Measurements from ENCODE around the gene SLC9B2. TPM values are rescaled to one million over a fixed set of nuclear protein-coding genes. Genes with fewer than 3 reads are reported as not detected.

The SLC9B2 gene
- total RNA-seq, 2 donors from 2014 or later: 10.1 to 14.8 TPM

DNA sequence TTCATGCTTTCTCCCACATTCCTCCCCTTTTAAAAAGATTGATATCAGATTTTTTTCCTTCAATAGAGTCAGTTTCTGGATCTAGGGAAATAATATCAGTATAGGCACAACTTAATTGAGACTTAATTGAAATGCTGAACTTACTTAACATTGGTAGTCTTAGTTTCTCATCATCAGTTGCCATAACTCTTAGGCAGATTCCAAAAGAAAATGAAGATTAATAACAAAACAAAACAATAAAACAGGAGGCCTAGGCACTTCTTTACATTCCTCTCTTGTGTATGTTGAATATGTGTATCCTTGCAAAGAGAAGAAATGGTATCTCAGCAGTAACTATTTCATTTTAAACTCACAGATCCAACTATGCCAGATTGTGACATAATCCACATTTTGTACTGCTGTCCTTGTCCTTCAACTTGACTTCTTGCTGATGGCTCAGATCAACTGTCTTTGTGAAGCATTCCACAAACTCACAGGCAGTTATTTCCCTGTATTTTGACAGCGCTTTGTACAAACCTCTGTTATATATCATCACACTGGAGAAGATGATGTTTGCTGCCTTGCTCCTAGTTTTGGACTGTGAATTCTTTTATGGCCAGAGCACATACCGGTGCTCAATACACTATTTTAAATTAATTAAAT, 9.1 kb upstream of the SLC9B2 start:
- H3K4me3 ChIP-seq: no peak overlapping the region
- 93 to 94% methylated on average over 2 of the region's 2 CpGs for WGBS, 2 donors
- intact Hi-C loops (cut with DNase I): no loop called here
- DNase-seq: no peak
- no peaks in the 10 kb centered on the region for H3K4me1 ChIP-seq
- no peak overlapping the region for H3K27ac ChIP-seq
- H3K27me3 ChIP-seq: no peaks in the 10 kb centered on the region
- ATAC-seq: no peak
- H3K9me3 ChIP-seq: no peaks in the 10 kb centered on the region
- TF ChIP-seq POLR2A (IDR thresholded peaks at IDR 0.05): no peak
- TF ChIP-seq, protein P1, sequence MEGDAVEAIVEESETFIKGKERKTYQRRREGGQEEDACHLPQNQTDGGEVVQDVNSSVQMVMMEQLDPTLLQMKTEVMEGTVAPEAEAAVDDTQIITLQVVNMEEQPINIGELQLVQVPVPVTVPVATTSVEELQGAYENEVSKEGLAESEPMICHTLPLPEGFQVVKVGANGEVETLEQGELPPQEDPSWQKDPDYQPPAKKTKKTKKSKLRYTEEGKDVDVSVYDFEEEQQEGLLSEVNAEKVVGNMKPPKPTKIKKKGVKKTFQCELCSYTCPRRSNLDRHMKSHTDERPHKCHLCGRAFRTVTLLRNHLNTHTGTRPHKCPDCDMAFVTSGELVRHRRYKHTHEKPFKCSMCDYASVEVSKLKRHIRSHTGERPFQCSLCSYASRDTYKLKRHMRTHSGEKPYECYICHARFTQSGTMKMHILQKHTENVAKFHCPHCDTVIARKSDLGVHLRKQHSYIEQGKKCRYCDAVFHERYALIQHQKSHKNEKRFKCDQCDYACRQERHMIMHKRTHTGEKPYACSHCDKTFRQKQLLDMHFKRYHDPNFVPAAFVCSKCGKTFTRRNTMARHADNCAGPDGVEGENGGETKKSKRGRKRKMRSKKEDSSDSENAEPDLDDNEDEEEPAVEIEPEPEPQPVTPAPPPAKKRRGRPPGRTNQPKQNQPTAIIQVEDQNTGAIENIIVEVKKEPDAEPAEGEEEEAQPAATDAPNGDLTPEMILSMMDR (IDR thresholded peaks at IDR 0.05): no peak
- H3K36me3 ChIP-seq (replicated peaks in 1 of 2; ENCODE audit: insufficient read depth in 1 of 2, low read depth in 2 of 2): peaks cover 0 to 5% of the 10 kb centered on the region in 2 donors

DNA sequence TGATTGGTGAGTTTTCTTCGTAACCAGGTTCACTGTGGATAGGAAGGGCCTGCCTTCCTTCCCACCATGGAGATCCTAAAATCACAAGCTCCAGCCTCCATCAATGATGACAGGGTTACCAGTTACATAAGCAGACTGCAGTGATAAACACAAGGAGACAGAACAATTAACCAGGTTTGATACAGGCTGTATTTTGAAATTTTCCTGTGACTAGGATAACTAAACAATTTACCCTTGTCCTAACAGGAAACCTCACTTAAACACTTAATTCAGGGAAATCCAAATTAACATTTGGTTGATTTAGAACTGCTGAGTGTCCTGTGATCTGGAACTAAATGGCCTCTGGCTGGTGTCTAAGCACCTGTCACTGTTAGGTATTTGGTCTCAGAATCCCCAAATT, 3.1 kb upstream of the SLC9B2 start:
- WGBS, 2 donors: 85 to 95% methylated on average over 1 of the region's 1 CpG
- DNase-seq: no peak
- no peak for ATAC-seq
- H3K27ac ChIP-seq: no peak overlapping the region
- peaks cover 14% of the 10 kb centered on the region for H3K4me1 ChIP-seq
- no peak overlapping the region for H3K4me3 ChIP-seq
- H3K9me3 ChIP-seq: no peaks in the 10 kb centered on the region
- H3K27me3 ChIP-seq: no peaks in the 10 kb centered on the region
- H3K36me3 ChIP-seq (replicated peaks in 1 of 2; ENCODE audit: insufficient read depth in 1 of 2, low read depth in 2 of 2): peaks cover 0 to 2% of the 10 kb centered on the region in 2 donors
- TF ChIP-seq POLR2A (IDR thresholded peaks at IDR 0.05): no peak
- TF ChIP-seq, protein P1 (IDR thresholded peaks at IDR 0.05): no peak
- intact Hi-C loops (cut with DNase I): no loop called here

DNA sequence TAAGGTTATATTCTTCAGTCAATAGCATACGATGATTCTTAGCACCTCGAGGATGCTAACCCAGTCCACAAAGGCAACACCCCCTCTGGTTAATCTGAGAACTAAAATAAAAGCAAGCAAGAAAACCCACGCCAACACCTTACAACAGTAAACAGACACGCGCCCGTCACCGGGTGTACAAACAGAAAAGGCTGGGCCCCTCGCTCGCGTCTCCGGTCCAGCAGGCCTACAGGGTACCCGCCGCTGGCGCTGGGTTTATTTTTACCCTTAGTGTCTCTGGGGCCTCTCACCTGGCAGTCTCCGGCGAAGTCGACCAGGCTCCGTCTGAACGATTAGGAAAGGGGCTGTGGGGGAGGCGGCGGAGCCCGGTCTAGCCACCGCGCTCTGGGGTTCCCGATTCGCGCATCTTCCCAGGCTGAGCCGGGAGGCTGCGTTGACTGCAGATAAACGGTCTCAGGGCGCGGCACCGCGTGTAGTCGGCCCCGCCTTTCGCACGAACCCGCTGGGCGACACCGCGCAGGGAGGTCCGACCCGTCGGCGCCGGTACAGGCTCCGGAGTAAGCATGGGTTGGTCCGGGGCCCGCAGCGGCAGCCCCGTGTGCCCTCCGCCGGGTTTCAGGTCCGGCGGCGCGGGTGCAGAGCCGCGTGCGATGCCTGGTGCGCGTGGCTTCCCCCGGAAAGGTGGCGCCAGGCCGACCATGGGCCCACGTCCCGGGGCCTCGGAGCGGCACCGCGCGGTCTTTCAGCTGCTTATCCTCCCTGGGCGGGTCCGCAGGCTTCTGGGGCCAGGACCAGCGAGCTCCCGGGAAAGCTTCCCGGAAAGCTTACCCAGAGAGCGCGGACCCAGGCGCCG, 441 bp downstream of the SLC9B2 start:
- WGBS, 2 donors: 1 to 8% methylated on average over 14 to 81 of the region's 82 CpGs
- ATAC-seq: peak; percentile 84
- peak; percentile 15 to 43 (median 40) for TF ChIP-seq POLR2A (IDR thresholded peaks at IDR 0.05)
- TF ChIP-seq, protein P1 (IDR thresholded peaks at IDR 0.05): peak in 2 of 7 experiments; percentile 4 to 9
- peaks cover 14% of the 10 kb centered on the region for H3K4me1 ChIP-seq
- intact Hi-C loops (cut with DNase I): no loop called here
- peak overlapping the region; percentile 2 to 67 (median 40) for H3K27ac ChIP-seq
- no peaks in the 10 kb centered on the region for H3K27me3 ChIP-seq
- no peaks in the 10 kb centered on the region for H3K9me3 ChIP-seq
- H3K36me3 ChIP-seq (replicated peaks in 1 of 2; ENCODE audit: insufficient read depth in 1 of 2, low read depth in 2 of 2): no peaks in the 10 kb centered on the region
- H3K4me3 ChIP-seq: peak overlapping the region; percentile 4 to 72
- peak; percentile 52 to 67 (median 54) for DNase-seq

- Histone ChIP-seq H3K4me3 (no peak overlapping the region), H3K4me1 (peaks cover 14% of the 10 kb centered on the region), H3K27ac (peak overlapping the region in 1 of 4 donors; percentile 64), H3K27me3 (no peaks in the 10 kb centered on the region), H3K9me3 (no peaks in the 10 kb centered on the region), H3K36me3 (replicated peaks in 1 of 2; ENCODE audit: insufficient read depth in 1 of 2, low read depth in 2 of 2) (no peaks in the 10 kb centered on the region)
- 35 to 44% methylated on average over 4 of the region's 4 CpGs for WGBS, 2 donors
- intact Hi-C loops (cut with DNase I): no loop called here
- TF ChIP-seq, protein P1 (IDR thresholded peaks at IDR 0.05): no peak
- TF ChIP-seq POLR2A (IDR thresholded peaks at IDR 0.05): no peak
- ATAC-seq: no peak
- DNase-seq: no peak
These were observed 1.1 kb downstream of the SLC9B2 start for GRCh38 chr4:103075435-103075893.

All from body of pancreas (tissue), 4 donors.